DND-41 (cell line): ENCODE results near the gene JAM2.

Experiments
- ATAC-seq: fragments of 200-7000 bp; cut with Tn5 transposase; 3 replicates; pipeline ENCODE4 v1.9.1; 2021; ENCODE audit warnings: low read depth; ENCODE audit not compliant: insufficient read depth
- DNase-seq: peaks from one replicate; pipeline ENCODE4 v3.0.0-alpha.2; 2020
- H2AFZ ChIP-seq: 2 replicates; pipeline ENCODE4 v1.6.0; 2012; ENCODE audit warnings: low read depth, low read length
- H3K27ac ChIP-seq: 2 replicates; pipeline ENCODE4 v1.5.1; 2012; ENCODE audit warnings: low read length, inconsistent platforms
- H3K27me3 ChIP-seq: fragments of 200-600 bp; sonication (generic); 2 replicates; pipeline ENCODE4 v1.6.0; 2012; ENCODE audit warnings: low read length, mild to moderate bottlenecking, inconsistent platforms; ENCODE audit not compliant: insufficient read depth, poor library complexity
- H3K36me3 ChIP-seq: 2 replicates; pipeline ENCODE4 v1.5.1; 2012; ENCODE audit warnings: low read length, inconsistent platforms; ENCODE audit not compliant: insufficient read depth
- H3K4me1 ChIP-seq: 2 replicates; pipeline ENCODE4 v1.5.1; 2012; ENCODE audit warnings: mild to moderate bottlenecking, low read length; ENCODE audit not compliant: insufficient read depth
- H3K4me2 ChIP-seq: 2 replicates; pipeline ENCODE4 v1.6.0; 2012; ENCODE audit warnings: mild to moderate bottlenecking, moderate library complexity, low read length, inconsistent platforms; ENCODE audit not compliant: insufficient read depth
- H3K4me3 ChIP-seq, 2 experiments: fragments of 200-600 bp in 1 of 2; shearing (Covaris generic) in 1 of 2; 2 replicates each; pipeline ENCODE4 v1.5.1; 2012 to 2016; ENCODE audit warnings: inconsistent platforms in 2 of 2, low read length in 2 of 2, mild to moderate bottlenecking in 2 of 2, low read depth in 1 of 2, moderate library complexity in 1 of 2
- H3K79me2 ChIP-seq: 2 replicates; pipeline ENCODE4 v1.6.0; 2012; ENCODE audit warnings: low read length, inconsistent platforms; ENCODE audit not compliant: insufficient read depth
- H3K9ac ChIP-seq: 2 replicates; pipeline ENCODE4 v1.6.0; 2012; ENCODE audit warnings: low read depth, mild to moderate bottlenecking, inconsistent platforms, low read length, moderate library complexity
- H3K9me3 ChIP-seq: 2 replicates; pipeline ENCODE4 v1.5.1; 2012; ENCODE audit warnings: low read length, moderate library complexity, mild to moderate bottlenecking, inconsistent platforms; ENCODE audit not compliant: insufficient read depth, severe bottlenecking
- H4K20me1 ChIP-seq: 2 replicates; pipeline ENCODE4 v1.6.0; 2012; ENCODE audit warnings: low read length; ENCODE audit not compliant: insufficient read depth
- EZH2 ChIP-seq: IDR thresholded peaks from 3 replicates; pipeline ENCODE4 v1.6.1; 2012; ENCODE audit warnings: borderline replicate concordance, low read depth, mild to moderate bottlenecking, moderate library complexity, low read length, inconsistent platforms; ENCODE audit not compliant: severe bottlenecking
- TF ChIP-seq, protein P1 (sequence below): IDR thresholded peaks from 2 replicates; pipeline ENCODE4 v1.5.1; 2012; ENCODE audit warnings: borderline replicate concordance, low read length, moderate library complexity, mild to moderate bottlenecking; ENCODE audit not compliant: poor library complexity, severe bottlenecking; ENCODE audit errors: extremely low read depth

JAM2 gene

GRCh38 chr21:25637851-25638659, 1.0 kb upstream of the JAM2 start:
- Histone ChIP-seq H3K9ac (no peak overlapping the region), H3K79me2 (no peaks in the 10 kb centered on the region), H2AFZ (no peak overlapping the region), H3K9me3 (no peaks in the 10 kb centered on the region), H3K4me2 (no peak overlapping the region), H3K27ac (no peak overlapping the region), H3K4me3 (no peak overlapping the region), H4K20me1 (no peaks in the 10 kb centered on the region), H3K36me3 (no peaks in the 10 kb centered on the region), H3K27me3 (no peaks in the 10 kb centered on the region), H3K4me1 (no peaks in the 10 kb centered on the region)
- no peak for DNase-seq
- no peak for ATAC-seq
- no peak for TF ChIP-seq EZH2
- TF ChIP-seq, protein P1, sequence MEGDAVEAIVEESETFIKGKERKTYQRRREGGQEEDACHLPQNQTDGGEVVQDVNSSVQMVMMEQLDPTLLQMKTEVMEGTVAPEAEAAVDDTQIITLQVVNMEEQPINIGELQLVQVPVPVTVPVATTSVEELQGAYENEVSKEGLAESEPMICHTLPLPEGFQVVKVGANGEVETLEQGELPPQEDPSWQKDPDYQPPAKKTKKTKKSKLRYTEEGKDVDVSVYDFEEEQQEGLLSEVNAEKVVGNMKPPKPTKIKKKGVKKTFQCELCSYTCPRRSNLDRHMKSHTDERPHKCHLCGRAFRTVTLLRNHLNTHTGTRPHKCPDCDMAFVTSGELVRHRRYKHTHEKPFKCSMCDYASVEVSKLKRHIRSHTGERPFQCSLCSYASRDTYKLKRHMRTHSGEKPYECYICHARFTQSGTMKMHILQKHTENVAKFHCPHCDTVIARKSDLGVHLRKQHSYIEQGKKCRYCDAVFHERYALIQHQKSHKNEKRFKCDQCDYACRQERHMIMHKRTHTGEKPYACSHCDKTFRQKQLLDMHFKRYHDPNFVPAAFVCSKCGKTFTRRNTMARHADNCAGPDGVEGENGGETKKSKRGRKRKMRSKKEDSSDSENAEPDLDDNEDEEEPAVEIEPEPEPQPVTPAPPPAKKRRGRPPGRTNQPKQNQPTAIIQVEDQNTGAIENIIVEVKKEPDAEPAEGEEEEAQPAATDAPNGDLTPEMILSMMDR: no peak

DNA sequence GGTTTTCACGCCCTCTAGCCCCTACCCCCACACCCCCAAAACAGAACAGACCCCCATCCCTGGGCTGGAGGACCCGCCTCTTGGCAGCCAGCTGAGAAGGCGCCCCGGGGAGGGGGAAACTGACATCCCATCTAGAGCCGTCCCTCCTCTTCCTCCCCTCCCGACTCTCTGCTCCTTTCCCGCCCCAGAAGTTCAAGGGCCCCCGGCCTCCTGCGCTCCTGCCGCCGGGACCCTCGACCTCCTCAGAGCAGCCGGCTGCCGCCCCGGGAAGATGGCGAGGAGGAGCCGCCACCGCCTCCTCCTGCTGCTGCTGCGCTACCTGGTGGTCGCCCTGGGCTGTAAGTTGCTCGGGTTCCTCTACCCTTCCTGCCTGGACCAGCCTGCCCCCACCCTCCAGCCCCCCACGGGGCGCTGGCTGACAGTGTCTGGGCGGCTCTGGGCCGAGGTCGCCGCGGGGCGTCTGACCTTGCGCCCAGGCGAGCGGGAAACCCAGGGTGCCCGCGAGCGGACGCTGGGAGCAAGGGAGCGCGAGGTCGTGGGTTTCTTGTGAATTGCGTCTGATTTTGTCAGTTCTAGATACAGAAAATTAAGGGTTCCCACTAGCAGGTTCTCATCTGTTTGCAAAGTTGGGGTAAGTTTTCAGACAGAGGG, 618 bp downstream of the JAM2 start:
- H3K36me3 ChIP-seq: no peaks in the 10 kb centered on the region
- no peaks in the 10 kb centered on the region for H3K79me2 ChIP-seq
- no peak overlapping the region for H3K4me3 ChIP-seq
- no peak overlapping the region for H3K27ac ChIP-seq
- ATAC-seq (no peak), DNase-seq (no peak)
- H3K9ac ChIP-seq: no peak overlapping the region
- H2AFZ ChIP-seq: no peak overlapping the region
- no peak overlapping the region for H3K4me2 ChIP-seq
- H3K4me1 ChIP-seq: no peaks in the 10 kb centered on the region
- TF ChIP-seq EZH2: no peak
- TF ChIP-seq, protein P1: no peak
- no peaks in the 10 kb centered on the region for H3K9me3 ChIP-seq
- no peaks in the 10 kb centered on the region for H3K27me3 ChIP-seq
- H4K20me1 ChIP-seq: no peaks in the 10 kb centered on the region

DNA sequence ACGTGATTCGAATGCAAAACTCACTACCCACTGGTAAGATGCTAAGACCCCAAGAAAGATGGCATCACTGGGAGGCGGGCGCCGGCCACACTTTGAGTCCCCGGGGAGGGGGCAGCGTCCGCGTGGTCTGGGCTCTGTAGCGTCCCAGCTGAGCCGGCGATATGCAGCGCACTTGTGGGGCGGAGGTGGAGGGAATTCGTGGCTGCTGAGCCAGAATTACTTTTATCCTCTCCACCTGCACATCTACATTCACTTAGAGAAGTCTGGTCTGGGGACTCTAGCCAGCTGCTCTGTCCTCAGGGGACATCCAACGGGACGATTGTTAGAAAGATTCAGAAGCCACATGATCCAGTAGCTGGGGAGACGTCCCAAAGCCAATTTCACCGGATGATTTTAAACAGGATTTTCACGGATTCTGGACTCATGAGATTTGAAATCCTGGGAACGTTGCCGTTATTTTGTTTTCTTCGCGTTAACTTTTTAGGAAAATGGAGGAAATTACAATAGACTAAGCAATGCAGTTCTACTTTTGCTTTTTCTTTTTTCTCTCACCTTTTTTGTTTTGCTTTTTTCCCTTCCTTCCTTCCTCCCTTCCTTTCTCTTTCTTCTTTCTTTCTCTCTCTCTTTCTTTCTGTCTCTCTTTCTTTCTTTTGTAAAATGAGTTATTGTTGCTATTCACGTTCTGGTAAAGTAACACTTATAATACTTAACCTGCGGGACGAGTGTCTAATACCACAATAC, 1.3 kb downstream of the JAM2 start:
- DNase-seq (no peak), ATAC-seq (no peak)
- H3K27ac ChIP-seq: no peak overlapping the region
- no peaks in the 10 kb centered on the region for H3K27me3 ChIP-seq
- H3K4me1 ChIP-seq: no peaks in the 10 kb centered on the region
- no peak overlapping the region for H3K4me2 ChIP-seq
- H3K79me2 ChIP-seq: no peaks in the 10 kb centered on the region
- H3K36me3 ChIP-seq: no peaks in the 10 kb centered on the region
- H2AFZ ChIP-seq: no peak overlapping the region
- no peak overlapping the region for H3K4me3 ChIP-seq
- no peak overlapping the region for H3K9ac ChIP-seq
- TF ChIP-seq, protein P1: no peak
- no peak for TF ChIP-seq EZH2
- H3K9me3 ChIP-seq: no peaks in the 10 kb centered on the region
- no peaks in the 10 kb centered on the region for H4K20me1 ChIP-seq
